Parathyroid adenoma (tissue), 2 donors: ENCODE results near the gene CDRT15L2.
"Not testable (repeated sequence)": the region's sequence is repeated elsewhere in the genome, so short reads cannot be mapped to it uniquely, and the experiment has no call there.

Experiments used
- H2AFZ ChIP-seq: fragments of 300-600 bp; sonication (generic); one replicate; pipeline ENCODE4 v1.7.0; 2017; ENCODE audit warnings: antibody characterized with exemption, mild to moderate bottlenecking
- H3K27ac ChIP-seq: fragments of 300-600 bp; sonication (generic); one replicate; pipeline ENCODE4 v1.7.0; 2017
- H3K27me3 ChIP-seq: fragments of 300-600 bp; sonication (generic); one replicate; pipeline ENCODE4 v1.7.0; 2017; ENCODE audit warnings: low read length; ENCODE audit not compliant: control insufficient read depth, insufficient read depth
- H3K36me3 ChIP-seq: fragments of 300-600 bp; sonication (generic); one replicate; pipeline ENCODE4 v1.7.0; 2017; ENCODE audit warnings: low read length; ENCODE audit not compliant: control insufficient read depth, insufficient read depth
- H3K4me1 ChIP-seq: fragments of 300-600 bp; sonication (generic); one replicate; pipeline ENCODE4 v1.7.0; 2017; ENCODE audit warnings: control low read depth
- H3K4me2 ChIP-seq: fragments of 300-600 bp; sonication (generic); one replicate; pipeline ENCODE4 v1.7.0; 2017; ENCODE audit warnings: low read length
- H3K4me3 ChIP-seq: fragments of 300-600 bp; sonication (generic); one replicate; pipeline ENCODE4 v1.7.0; 2017; ENCODE audit warnings: low read depth, low read length
- H3K79me2 ChIP-seq: fragments of 300-600 bp; sonication (generic); one replicate; pipeline ENCODE4 v1.7.0; 2017; ENCODE audit warnings: control low read depth
- H3K9ac ChIP-seq: fragments of 300-600 bp; sonication (generic); one replicate; pipeline ENCODE4 v1.7.0; 2017; ENCODE audit warnings: mild to moderate bottlenecking
- H3K9me3 ChIP-seq: fragments of 300-600 bp; sonication (generic); one replicate; pipeline ENCODE4 v1.7.0; 2017; ENCODE audit warnings: low read length; ENCODE audit not compliant: control insufficient read depth
- TF ChIP-seq, protein P1 (sequence below): fragments of 300-600 bp; sonication (generic); IDR thresholded peaks from one replicate; pipeline ENCODE4 v1.7.0; 2017; ENCODE audit warnings: antibody characterized with exemption, mild to moderate bottlenecking
- donor health status: primary hyperparathyroidism.

CDRT15L2 gene

GRCh38 chr17:20555135-20556010, 24.2 kb upstream of the CDRT15L2 start:
- H3K27ac ChIP-seq, H3K79me2 ChIP-seq, H3K4me2 ChIP-seq, H2AFZ ChIP-seq, H3K27me3 ChIP-seq, H3K4me1 ChIP-seq, H3K36me3 ChIP-seq, H3K9me3 ChIP-seq, H3K9ac ChIP-seq, H3K4me3 ChIP-seq: not testable (repeated sequence)

DNA sequence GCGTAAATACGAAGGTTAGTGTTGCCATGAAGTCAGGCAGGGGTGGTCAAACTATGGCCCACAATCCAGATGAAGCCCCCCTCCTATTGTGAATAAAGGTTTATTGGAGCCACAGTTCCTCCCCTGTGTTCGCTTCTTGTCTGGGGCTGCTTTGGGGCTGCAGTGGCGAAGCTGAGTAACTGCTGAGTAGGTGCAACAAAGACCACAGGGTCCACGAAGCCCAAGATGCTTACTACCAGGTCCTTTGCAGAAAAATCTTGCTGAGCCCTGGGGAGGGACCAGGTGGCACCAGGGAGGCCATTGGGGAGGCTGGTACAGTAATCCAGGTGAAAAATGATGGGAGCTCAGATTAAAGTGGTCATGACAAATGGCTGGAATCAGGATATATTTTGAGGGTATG, 21.4 kb upstream of the CDRT15L2 start:
- H2AFZ ChIP-seq, H3K27me3 ChIP-seq, H3K27ac ChIP-seq, H3K4me3 ChIP-seq, H3K4me2 ChIP-seq, H3K36me3 ChIP-seq, H3K9ac ChIP-seq, H3K4me1 ChIP-seq, H3K9me3 ChIP-seq, H3K79me2 ChIP-seq: not testable (repeated sequence)

- H3K27ac ChIP-seq, H3K79me2 ChIP-seq, H3K4me1 ChIP-seq, H3K27me3 ChIP-seq, H3K9me3 ChIP-seq, H3K9ac ChIP-seq, H3K36me3 ChIP-seq, H2AFZ ChIP-seq, H3K4me3 ChIP-seq, H3K4me2 ChIP-seq: not testable (repeated sequence)
These were observed 20.5 kb upstream of the CDRT15L2 start for GRCh38 chr17:20559018-20559417.

- Histone ChIP-seq H3K4me3 (no peak overlapping the region), H3K4me1 (no peaks in the 10 kb centered on the region), H3K27ac (no peak overlapping the region), H3K9me3 (no peaks in the 10 kb centered on the region), H3K79me2 (no peaks in the 10 kb centered on the region), H3K27me3 (no peaks in the 10 kb centered on the region), H3K9ac (no peak overlapping the region), H2AFZ (no peak overlapping the region), H3K4me2 (no peak overlapping the region), H3K36me3 (no peaks in the 10 kb centered on the region)
- TF ChIP-seq, protein P1, sequence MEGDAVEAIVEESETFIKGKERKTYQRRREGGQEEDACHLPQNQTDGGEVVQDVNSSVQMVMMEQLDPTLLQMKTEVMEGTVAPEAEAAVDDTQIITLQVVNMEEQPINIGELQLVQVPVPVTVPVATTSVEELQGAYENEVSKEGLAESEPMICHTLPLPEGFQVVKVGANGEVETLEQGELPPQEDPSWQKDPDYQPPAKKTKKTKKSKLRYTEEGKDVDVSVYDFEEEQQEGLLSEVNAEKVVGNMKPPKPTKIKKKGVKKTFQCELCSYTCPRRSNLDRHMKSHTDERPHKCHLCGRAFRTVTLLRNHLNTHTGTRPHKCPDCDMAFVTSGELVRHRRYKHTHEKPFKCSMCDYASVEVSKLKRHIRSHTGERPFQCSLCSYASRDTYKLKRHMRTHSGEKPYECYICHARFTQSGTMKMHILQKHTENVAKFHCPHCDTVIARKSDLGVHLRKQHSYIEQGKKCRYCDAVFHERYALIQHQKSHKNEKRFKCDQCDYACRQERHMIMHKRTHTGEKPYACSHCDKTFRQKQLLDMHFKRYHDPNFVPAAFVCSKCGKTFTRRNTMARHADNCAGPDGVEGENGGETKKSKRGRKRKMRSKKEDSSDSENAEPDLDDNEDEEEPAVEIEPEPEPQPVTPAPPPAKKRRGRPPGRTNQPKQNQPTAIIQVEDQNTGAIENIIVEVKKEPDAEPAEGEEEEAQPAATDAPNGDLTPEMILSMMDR, result no peak
These were observed 16.9 kb upstream of the CDRT15L2 start for GRCh38 chr17:20562587-20562986.

DNA sequence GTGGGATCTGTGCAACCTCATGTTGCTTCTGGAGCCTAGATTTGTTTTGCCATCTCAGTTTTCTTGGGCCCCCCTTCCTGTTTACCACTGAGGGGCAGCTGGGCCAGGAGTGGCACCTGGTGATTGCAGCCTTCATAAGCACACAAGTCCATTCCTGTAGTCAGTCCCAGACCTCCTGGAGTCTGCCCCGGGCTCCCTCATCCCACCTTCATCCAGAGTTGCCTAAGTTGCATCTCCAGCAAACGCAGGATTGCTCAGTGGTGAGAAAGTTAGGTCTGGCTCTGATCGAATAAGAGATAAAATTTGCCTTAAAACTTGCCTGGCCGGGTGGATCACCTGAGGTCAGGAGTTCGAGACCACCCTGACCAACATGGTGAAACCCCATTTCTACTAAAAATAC, 14.3 kb upstream of the CDRT15L2 start:
- H3K4me1 ChIP-seq, H3K9me3 ChIP-seq, H3K9ac ChIP-seq, H3K27ac ChIP-seq, H3K79me2 ChIP-seq, H3K4me3 ChIP-seq, H3K4me2 ChIP-seq, H3K27me3 ChIP-seq, H3K36me3 ChIP-seq, H2AFZ ChIP-seq: not testable (repeated sequence)

- H3K4me3 ChIP-seq, result no peak overlapping the region
- no peak overlapping the region for H3K9ac ChIP-seq
- no peaks in the 10 kb centered on the region for H3K4me1 ChIP-seq
- H3K27ac ChIP-seq, result no peak overlapping the region
- no peaks in the 10 kb centered on the region for H3K79me2 ChIP-seq
- TF ChIP-seq, protein P1, result no peak
- H2AFZ ChIP-seq, result no peak overlapping the region
- H3K36me3 ChIP-seq, result no peaks in the 10 kb centered on the region
- H3K9me3 ChIP-seq, result no peaks in the 10 kb centered on the region
- H3K4me2 ChIP-seq, result no peak overlapping the region
- no peaks in the 10 kb centered on the region for H3K27me3 ChIP-seq
These were observed 13.8 kb upstream of the CDRT15L2 start for GRCh38 chr17:20565711-20566110.

- H3K9me3 ChIP-seq, H3K4me3 ChIP-seq, H3K4me2 ChIP-seq, H3K9ac ChIP-seq, H3K27ac ChIP-seq, H3K36me3 ChIP-seq, H3K4me1 ChIP-seq, H3K27me3 ChIP-seq, H2AFZ ChIP-seq, H3K79me2 ChIP-seq: not testable (repeated sequence)
These were observed 12.8 kb upstream of the CDRT15L2 start for GRCh38 chr17:20566736-20567135.

DNA sequence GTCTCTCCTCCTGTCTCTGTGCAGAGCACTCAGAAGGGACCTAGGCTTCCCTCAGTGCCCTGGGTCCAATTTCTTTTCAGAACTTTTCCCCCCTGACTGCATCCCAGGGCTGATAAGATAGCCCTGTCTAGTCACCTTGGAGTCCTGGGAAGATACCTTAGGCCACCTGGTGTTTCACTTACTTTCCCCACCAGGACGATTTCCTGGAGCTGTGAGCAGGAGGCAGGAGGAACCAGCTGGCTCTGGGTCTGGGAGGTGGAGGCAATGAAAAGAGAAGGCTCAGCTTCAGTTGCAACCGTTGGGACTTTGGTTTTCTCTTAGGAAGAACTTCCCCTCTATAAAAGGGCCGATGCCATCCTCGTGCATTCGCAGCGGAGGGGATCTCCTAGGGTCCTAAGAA, 12.1 kb upstream of the CDRT15L2 start:
- H3K4me3 ChIP-seq, H3K4me2 ChIP-seq, H3K27me3 ChIP-seq: not testable (repeated sequence)

GRCh38 chr17:20568604-20569003, 10.9 kb upstream of the CDRT15L2 start:
- not testable (repeated sequence) for H3K27me3 ChIP-seq, H3K27ac ChIP-seq, H3K79me2 ChIP-seq, H3K36me3 ChIP-seq, H3K4me2 ChIP-seq, H3K9me3 ChIP-seq, H3K4me3 ChIP-seq, H2AFZ ChIP-seq, H3K9ac ChIP-seq, H3K4me1 ChIP-seq

More for the DNA sequence above, 12.1 kb upstream of the CDRT15L2 start:
- not testable (repeated sequence) for H3K79me2 ChIP-seq, H3K9me3 ChIP-seq, H2AFZ ChIP-seq, H3K4me1 ChIP-seq, H3K36me3 ChIP-seq, H3K27ac ChIP-seq, H3K9ac ChIP-seq
